Right ventricle myocardium inferior (tissue), 1 donor: Measurements from ENCODE around the gene HACL1. TPM values are rescaled to one million over a fixed set of nuclear protein-coding genes. Genes with fewer than 3 reads are reported as not detected.
"Not testable (repeated sequence)": the region's sequence is repeated elsewhere in the genome, so short reads cannot be mapped to it uniquely, and the experiment has no call there.

ENCODE experiments used
- ATAC-seq: fragments of 200-7000 bp; cut with Tn5 transposase; one replicate; pipeline ENCODE4 v1.9.1; 2020; ENCODE audit warnings: mild to moderate bottlenecking, moderate library complexity
- DNase-seq: peaks from one replicate; pipeline ENCODE4 v3.0.0; 2021; ENCODE audit errors: missing footprints
- intact Hi-C: fragments of 100-400 bp; cut with DNase I; formaldehyde crosslinking; loops from one replicate; pipeline ENCODE4 v1.11.0; 2022
- total RNA-seq: library from RNA; stranded (reverse); fragmentation: NEBNext Ultra II Directional; extraction: Animal tissue kit (Norgen Biotek cat#: 25700); gene quantifications from one replicate; pipeline ENCODE4 v1.2.1, GENCODE V29; 2021
- donor health status: DM: no; HTN: yes; CAD: no; lungs with severe emphysema.

HACL1 gene
- total RNA-seq, 1 donor from 2014 or later, result 12.5 TPM

DNA sequence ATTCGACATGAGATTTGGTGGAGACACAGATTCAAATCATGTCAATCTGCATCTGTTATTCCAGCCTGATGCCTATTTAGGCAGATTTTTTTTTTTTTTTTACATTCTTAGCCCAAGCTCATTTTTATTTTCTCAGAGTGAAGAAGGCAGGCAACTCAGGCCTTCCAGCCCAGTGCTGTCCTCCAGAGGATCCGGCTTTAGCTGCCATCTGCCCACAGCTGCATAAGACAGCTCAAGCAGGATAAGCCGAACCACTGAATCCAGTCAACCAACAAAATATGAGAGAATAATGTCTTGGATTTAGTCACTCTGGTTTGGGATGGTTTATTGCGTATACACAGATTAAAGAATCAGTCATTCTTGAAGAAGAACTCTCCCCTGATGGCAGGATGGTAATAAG is 60.0 kb downstream of the HACL1 start:
- DNase-seq (no peak), ATAC-seq (no peak)
- intact Hi-C loops, result no loop called here

GRCh38 chr3:15539066-15539465 is 62.3 kb downstream of the HACL1 start:
- no peak for ATAC-seq
- intact Hi-C loops, result no loop called here
- no peak for DNase-seq

DNA sequence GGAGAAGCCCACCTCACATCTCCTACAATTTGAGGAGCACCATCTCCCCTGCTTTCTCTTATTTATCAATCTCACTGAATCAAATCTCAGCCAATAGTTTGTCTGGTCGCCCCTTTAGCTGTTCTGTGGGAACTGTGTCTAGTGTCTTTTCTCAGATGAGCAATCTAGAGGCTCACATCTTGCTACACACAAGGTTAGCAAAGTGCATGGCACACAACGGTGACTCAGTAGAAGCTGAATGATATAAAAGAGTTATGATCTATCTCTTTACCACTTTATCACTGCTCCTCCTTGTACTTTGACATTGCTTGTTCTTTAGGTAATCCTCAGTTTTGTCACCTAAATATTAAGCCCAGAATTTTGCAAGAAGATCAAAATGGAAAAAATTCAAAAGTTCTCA is 63.0 kb downstream of the HACL1 start:
- no peak for ATAC-seq
- DNase-seq, result no peak
- intact Hi-C loops, result no loop called here

DNA sequence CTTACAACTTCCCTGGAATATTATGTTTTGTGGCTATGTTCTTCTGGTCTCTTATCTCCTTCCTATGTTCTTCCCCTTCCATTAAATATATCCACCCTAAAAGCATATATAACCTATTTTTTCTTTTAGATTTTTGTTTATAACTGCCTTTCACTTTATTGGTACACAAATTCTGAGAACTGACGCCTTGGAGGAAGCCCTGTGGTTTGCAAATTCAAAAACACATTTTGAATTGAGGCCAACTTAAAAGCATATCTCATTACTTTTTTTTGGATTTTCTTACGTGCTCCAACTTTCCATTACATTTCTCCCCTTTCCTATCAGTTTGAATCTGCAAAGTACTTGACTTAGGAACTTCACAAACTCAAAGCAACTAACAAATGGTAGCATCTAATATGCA is 64.5 kb downstream of the HACL1 start:
- DNase-seq, result no peak
- ATAC-seq, result no peak
- intact Hi-C loops, result no loop called here

- ATAC-seq (no peak), DNase-seq (no peak)
- intact Hi-C loops, result no loop called here
Measured at GRCh38 chr3:15535732-15536131, 65.6 kb downstream of the HACL1 start.

- ATAC-seq, intact Hi-C loops, DNase-seq: not testable (repeated sequence)
Measured at GRCh38 chr3:15532614-15533013, 68.8 kb downstream of the HACL1 start.

DNA sequence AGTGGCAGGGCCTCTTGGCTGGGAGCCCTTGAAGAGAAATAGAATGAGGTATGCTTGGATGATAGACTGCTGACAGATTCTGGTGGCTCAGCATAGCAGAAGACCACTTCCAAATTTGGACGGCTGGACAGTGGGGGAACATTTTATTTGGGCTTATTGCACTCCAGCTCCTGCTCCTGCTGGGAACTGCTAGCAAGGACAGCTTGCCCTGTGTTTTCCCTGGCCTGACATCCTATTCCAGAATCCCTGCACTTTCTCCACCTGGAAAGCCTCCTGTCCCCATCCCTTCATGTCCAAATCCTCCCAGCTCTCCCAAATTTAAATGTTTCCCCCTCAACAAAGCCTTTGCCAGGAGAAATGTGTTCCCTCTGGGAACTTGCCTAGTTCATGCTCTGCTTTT is 70.0 kb downstream of the HACL1 start:
- DNase-seq, result no peak
- intact Hi-C loops, result no loop called here
- ATAC-seq, result no peak

DNA sequence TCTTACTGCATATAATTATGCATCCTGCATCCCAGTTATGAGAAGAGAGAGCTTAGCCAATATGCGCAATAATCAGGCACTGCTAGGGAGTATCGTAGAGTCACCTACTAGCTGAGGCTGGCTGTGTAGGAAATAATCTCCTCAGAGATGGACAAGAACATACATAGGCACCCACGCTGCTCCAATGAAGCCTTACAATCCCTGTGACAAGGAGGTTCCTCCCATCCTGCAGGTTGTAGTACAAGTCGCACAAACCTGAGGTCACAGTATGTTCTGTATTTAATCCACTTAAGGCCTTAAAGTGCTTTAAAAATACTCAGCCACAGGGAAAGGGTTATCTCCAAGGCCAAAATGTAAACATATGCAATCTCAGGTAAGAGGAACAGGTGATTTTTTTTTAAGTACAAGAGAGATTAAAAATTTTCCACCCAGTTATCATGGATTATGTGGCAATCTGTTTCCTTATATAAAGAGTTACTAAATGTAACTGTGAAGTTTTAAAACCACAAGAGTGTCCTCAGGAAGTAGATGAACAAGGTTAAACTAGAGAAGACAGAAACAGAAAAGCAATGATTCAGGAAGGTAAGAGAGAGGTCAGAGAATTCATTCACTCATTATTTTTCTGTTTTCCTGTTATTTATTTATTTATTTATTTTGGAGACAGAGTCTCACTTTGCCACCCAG is 72.4 kb downstream of the HACL1 start:
- intact Hi-C loops, result no loop called here
- DNase-seq, result no peak
- no peak for ATAC-seq

GRCh38 chr3:15527031-15527459 is 74.3 kb downstream of the HACL1 start:
- DNase-seq, result no peak
- intact Hi-C loops, result no loop called here
- ATAC-seq, result peak; percentile 57

DNA sequence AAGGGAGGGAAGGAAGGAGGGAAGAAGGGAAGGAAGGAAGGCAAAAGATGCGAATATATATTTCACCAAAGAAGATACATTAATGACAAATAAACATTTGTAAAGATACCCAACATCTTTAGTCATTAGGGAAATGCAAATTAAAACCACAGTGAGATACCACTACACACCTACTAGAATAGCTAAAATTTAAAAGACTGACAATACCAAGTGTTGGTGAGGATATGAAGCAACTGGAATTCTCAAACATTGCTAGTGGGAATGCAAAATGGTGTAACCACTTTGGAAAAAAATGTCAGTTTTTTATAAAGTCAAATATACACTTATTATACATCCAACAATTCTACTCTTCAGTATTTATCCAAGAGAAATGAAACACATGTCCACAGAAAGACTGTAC is 75.6 kb downstream of the HACL1 start:
- intact Hi-C loops, result no loop called here
- ATAC-seq (no peak), DNase-seq (no peak)

- no peak for ATAC-seq
- DNase-seq, result no peak
- intact Hi-C loops, result no loop called here
Measured at GRCh38 chr3:15523660-15524417, 77.5 kb downstream of the HACL1 start.

- intact Hi-C loops, result no loop called here
- ATAC-seq (no peak), DNase-seq (no peak)
Measured at GRCh38 chr3:15522016-15522415, 79.4 kb downstream of the HACL1 start.

DNA sequence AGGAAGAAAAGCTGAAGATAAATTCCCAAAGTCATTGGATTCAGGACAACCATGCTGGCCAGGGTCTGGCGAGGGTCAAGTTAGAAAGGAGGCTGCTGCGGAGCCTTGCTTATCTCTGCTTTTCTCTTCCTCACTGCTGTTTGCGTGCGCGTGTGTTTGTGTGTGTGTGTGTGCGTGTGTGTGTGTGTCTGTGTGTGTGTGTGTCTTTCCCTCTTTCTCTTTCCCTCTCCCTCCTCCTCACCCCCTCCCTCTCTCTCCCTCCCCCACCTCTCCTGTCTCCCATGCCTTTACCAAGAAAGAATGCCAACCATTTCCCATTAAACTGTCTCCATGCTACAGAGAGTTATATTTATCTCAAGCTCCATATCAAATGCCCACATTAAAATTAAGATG is 79.8 kb downstream of the HACL1 start, which contains the start of gene COLQ:
Gene COLQ (minus strand): TSS at position 134 of the 393 bp plus-strand sequence. CDS start 81 bp downstream, at position 53.
- ATAC-seq (no peak), DNase-seq (no peak)
- intact Hi-C loops, result no loop called here

DNA sequence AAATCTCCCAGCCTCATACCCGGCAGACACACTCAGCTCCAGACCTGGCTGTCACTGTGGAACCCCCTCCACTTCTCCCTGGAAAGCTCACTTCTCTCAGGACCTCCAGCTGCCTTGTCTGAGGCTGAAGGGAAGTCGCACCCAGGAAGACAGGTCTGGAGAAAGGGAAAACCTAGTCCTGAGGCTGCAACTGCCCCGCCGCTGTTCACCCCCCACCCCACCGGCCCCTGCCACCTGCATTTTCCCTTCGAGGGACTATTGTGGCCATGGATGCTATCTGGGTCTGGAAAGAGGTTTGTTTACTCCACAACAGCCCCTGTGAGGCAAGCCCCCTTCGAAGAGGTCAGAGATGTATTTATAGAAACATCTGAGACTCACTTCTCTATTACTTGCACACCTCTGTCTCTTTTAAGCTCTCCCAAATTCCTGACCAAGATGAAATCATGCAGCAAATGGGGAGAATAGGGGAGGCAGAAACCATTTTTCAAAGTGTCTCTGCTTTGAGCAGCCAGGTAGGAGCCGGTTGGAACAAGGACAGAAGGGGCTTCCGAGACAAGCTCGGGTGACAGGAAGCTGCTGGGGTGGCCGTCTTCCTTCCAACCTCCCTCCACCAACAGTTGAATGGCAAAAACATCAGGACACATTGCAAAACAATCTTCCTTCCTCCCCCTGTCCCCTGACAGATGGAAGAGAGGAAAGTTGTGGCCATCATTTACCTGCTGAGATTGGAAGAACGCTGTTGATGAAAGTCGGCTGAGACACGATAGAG is 80.4 kb downstream of the HACL1 start:
- ATAC-seq, result no peak
- intact Hi-C loops, result no loop called here
- no peak for DNase-seq

- ATAC-seq (peak; percentile 64), DNase-seq (no peak)
- intact Hi-C loops, result no loop called here
Measured at GRCh38 chr3:15520185-15520584, 81.2 kb downstream of the HACL1 start.

GRCh38 chr3:15519096-15519495 is 82.3 kb downstream of the HACL1 start:
- DNase-seq (no peak), ATAC-seq (peak; percentile 64)
- intact Hi-C loops, result no loop called here

DNA sequence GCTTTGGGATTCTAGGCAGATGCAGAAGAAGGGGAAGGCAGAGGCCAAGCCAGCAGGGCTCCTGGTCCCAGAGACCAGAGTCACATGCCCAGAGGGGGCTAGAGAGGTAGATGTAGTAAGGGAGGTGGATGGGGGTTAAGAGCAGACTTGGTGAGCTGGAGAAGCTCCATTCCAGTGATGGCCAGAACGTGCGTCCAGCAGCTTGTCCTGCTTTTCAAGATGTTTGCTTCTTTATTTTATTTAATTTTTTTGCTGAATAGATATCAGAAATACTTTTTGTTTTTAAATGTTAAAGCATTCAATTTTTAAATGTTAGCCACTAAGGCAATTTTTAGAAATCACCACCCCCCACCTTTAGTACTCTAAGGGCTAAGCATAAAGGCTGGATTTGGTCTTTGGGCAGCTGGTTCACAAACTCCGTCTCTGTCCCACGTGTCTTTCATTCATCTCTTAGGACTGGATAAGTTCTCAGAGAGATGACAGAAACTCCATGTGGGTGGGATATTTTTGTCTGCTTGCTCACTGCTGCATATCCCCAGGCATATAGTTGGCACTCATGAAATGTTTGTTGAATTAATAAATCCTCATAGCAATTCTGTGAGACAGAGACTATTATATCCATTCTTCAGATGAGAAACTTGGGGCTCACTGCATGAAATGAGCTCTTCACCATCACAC is 86.6 kb downstream of the HACL1 start:
- DNase-seq (no peak), ATAC-seq (no peak)
- intact Hi-C loops, result no loop called here

- intact Hi-C loops, result no loop called here
- DNase-seq (no peak), ATAC-seq (no peak)
Measured at GRCh38 chr3:15513810-15514662, 87.3 kb downstream of the HACL1 start.
